ENCODE data around the gene CIC.
"Not testable (repeated sequence)": the region's sequence is repeated elsewhere in the genome, so short reads cannot be mapped to it uniquely, and the experiment has no call there.

CIC gene

GRCh38 chr19:42335971-42336370 lies 66.9 kb downstream of the CIC start:
- no peak for TF ChIP-seq CTCF (IDR thresholded peaks at IDR 0.05; ENCODE audit: control insufficient read depth, insufficient read depth, low read depth, low read length, missing control alignments)
- no peak for DNase-seq (ENCODE audit: low read depth)
- H3K4me3 ChIP-seq (ENCODE audit: control insufficient read depth, low read depth, low read length) = no peak overlapping the region

GRCh38 chr19:42339126-42339860 lies 70.2 kb downstream of the CIC start:
- DNase-seq (ENCODE audit: low read depth); H3K4me3 ChIP-seq (ENCODE audit: control insufficient read depth, low read depth, low read length): not testable (repeated sequence)

DNA sequence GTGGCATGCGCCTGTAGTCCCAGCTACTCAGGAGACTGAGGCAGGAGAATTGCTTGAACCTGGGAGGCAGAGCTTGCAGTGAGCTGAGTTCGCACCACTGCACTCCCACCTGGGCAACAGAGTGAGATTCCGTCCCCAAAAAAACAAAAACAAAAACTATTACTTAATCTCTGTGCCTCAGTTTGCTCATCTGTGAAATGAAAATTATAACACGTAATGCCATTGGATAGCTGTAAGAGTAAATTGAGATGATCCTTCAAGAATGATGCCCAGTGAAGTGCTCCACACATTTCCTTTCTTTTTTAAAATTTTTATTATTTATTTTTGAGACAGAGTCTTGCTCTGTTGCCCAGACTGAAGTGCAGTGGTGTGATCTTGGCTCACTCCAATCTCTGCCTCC lies 70.9 kb downstream of the CIC start:
- DNase-seq (ENCODE audit: low read depth) = not testable (repeated sequence)

DNA sequence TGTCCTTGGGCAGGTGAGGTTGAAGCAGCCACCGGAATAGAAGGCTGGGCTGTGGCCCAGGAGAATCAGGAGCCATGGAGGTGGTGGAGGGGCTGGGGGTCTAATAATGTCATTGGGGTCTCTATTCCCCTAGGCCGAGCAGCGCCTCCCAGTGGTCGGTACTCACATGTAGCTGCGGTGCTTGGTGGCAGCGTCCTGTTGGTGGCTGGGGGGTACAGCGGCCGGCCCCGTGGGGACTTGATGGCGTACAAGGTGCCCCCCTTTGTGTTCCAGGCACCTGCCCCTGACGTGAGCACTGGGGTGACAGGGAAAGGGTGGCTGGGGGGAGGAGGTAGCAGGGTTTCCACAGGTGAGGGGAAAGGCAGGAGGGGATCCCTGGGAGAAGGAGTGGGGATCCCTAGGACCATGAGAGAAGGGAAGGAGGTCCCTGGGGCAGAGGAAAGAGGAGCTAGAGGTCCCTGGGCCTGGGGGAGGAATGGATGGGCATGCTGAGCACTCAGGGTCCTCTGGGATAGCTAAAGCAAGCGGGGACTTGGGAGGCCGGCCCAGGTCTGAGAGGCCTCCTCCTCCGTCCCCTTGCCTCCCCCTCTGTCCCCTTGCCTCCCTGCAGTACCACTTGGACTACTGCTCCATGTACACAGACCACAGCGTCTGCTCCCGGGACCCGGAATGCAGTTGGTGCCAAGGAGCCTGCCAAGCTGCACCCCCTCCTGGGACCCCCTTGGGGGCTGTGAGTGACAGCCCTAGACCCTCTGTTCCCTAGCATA lies 74.5 kb downstream of the CIC start:
- DNase-seq (ENCODE audit: low read depth) = no peak
- peak; percentile 22 for TF ChIP-seq CTCF (IDR thresholded peaks at IDR 0.05; ENCODE audit: control insufficient read depth, insufficient read depth, low read depth, low read length, missing control alignments)
- H3K4me3 ChIP-seq (ENCODE audit: control insufficient read depth, low read depth, low read length) = no peak overlapping the region

More for the DNA sequence above, 70.9 kb downstream of the CIC start:
- H3K4me3 ChIP-seq (ENCODE audit: control insufficient read depth, low read depth, low read length) = not testable (repeated sequence)

DNA sequence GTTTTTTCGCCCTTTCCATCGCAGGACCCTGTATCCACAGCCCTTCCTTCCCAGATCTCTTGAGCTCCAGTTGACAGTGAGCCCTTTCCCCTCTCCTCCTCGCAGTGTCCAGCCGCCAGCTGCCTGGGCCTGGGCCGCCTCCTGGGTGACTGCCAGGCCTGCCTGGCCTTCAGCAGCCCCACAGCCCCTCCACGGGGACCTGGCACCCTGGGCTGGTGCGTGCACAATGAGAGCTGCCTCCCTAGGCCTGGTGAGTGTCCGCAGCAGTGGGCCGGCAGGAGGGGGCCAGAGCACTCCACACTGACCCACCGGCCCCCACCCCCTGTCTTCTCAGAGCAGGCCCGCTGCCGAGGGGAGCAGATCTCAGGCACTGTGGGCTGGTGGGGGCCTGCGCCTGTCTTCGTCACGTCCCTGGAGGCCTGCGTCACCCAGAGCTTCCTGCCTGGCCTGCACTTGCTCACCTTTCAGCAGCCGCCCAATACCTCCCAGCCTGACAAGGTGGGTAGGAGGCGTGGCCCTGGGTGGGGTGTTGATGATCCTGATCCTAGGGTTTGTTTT lies 75.4 kb downstream of the CIC start:
- TF ChIP-seq CTCF (IDR thresholded peaks at IDR 0.05; ENCODE audit: control insufficient read depth, insufficient read depth, low read depth, low read length, missing control alignments) = no peak
- no peak overlapping the region for H3K4me3 ChIP-seq (ENCODE audit: control insufficient read depth, low read depth, low read length)
- no peak for DNase-seq (ENCODE audit: low read depth)
